ENCODE data around the gene NCS1.

The NCS1 gene

GRCh38 chr9:130172161-130172857, at the start of gene NCS1:
Gene NCS1 (plus strand): TSS chr9:130172404. CDS start chr9:130172664, 260 bp downstream.
- peak; percentile 51 for DNase-seq

GRCh38 chr9:130122456-130122855, 49.7 kb upstream of the NCS1 start:
- DNase-seq = no peak

GRCh38 chr9:130124085-130124860, 47.9 kb upstream of the NCS1 start:
- DNase-seq = no peak

- DNase-seq = no peak
These were observed 45.3 kb upstream of the NCS1 start for GRCh38 chr9:130126721-130127433.

- DNase-seq = peak; percentile 53
These were observed 44.0 kb upstream of the NCS1 start for GRCh38 chr9:130128251-130128650.

GRCh38 chr9:130128733-130129431, 43.3 kb upstream of the NCS1 start:
- DNase-seq = peak; percentile 49

GRCh38 chr9:130129432-130130061, 42.7 kb upstream of the NCS1 start:
- DNase-seq = peak; percentile 23

GRCh38 chr9:130132746-130133145, 39.5 kb upstream of the NCS1 start:
- no peak for DNase-seq

- no peak for DNase-seq
These were observed 35.0 kb upstream of the NCS1 start for GRCh38 chr9:130137081-130137640.

GRCh38 chr9:130137641-130138081, 34.5 kb upstream of the NCS1 start:
- DNase-seq = no peak

- DNase-seq = no peak
These were observed 34.0 kb upstream of the NCS1 start for GRCh38 chr9:130138171-130138653.

- no peak for DNase-seq
These were observed 33.4 kb upstream of the NCS1 start for GRCh38 chr9:130138791-130139190.

GRCh38 chr9:130139251-130139650, 33.0 kb upstream of the NCS1 start:
- DNase-seq = no peak

- DNase-seq = no peak
These were observed 31.5 kb upstream of the NCS1 start for GRCh38 chr9:130140706-130141105.

GRCh38 chr9:130142056-130142455, 30.1 kb upstream of the NCS1 start:
- DNase-seq = no peak

- no peak for DNase-seq
These were observed 29.6 kb upstream of the NCS1 start for GRCh38 chr9:130142641-130143040.

GRCh38 chr9:130143279-130143893, 28.8 kb upstream of the NCS1 start:
- DNase-seq = no peak

- DNase-seq = no peak
These were observed 28.2 kb upstream of the NCS1 start for GRCh38 chr9:130143958-130144366.

GRCh38 chr9:130144703-130145102, 27.5 kb upstream of the NCS1 start:
- no peak for DNase-seq

GRCh38 chr9:130145658-130146057, 26.5 kb upstream of the NCS1 start:
- DNase-seq = no peak

- DNase-seq = no peak
These were observed 25.0 kb upstream of the NCS1 start for GRCh38 chr9:130147198-130147597.

GRCh38 chr9:130147910-130148309, 24.3 kb upstream of the NCS1 start:
- DNase-seq = no peak

Data from activated T-cell treated with anti-CD3 and anti-CD28 coated beads for 4 hours (primary cell).